Measurements from ENCODE around the gene SLC8A1.

The SLC8A1 gene

DNA sequence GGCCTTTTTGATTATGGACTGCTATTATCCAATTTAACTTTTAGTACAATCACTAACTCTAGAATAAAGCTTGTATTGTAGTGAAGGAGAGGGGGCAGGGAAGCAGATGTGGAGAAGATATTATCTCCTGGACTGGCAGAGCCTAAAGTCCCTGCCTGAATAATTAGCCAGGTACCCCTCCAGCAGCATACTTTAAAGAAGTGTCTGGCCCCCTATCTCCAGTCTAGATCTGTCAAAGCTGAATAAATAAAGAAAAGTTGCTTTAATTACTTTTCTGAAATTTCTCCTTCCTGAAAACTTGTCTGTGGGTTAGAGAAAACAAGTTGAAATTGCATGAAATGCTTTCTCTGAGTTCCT lies 258.2 kb downstream of the SLC8A1 start:
- no peak for DNase-seq (ENCODE audit: low read depth)

DNA sequence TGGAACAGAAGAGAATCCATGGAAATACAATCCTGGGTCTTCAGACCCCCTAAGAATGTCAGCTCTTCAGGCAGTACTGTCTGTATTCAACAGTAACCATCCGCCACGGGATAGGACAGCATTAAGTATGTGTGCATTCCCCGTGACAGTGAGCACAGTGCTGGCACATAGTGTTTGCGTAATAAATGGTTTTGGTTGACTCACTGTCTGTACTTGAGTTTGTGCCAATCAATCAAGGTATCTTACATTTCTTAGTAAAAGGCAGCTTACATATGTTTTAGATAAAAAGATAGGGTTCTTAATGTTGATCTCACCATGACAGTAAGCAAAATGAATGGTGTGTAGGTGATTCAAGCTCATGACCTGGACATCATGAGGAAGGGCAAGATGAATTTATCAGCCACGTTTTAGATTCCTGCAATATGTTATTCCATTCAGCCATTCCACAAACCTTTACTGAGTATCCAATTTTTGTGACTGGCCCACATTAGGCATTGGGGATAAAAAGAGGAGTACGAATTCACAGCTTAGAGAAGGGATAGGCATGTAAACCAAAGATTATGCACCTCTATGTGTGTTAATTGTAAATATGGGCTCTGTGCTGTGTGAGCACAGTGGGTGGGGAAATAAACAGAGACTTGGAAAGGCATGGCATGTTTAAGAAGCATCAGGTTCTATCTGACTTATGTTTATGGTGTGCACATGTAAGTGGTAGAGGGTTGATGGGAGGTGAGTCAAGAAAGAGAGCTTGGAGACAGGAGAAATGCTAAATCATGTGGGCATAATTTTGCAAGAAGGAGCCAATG lies 258.8 kb downstream of the SLC8A1 start:
- DNase-seq (ENCODE audit: low read depth), result no peak

DNA sequence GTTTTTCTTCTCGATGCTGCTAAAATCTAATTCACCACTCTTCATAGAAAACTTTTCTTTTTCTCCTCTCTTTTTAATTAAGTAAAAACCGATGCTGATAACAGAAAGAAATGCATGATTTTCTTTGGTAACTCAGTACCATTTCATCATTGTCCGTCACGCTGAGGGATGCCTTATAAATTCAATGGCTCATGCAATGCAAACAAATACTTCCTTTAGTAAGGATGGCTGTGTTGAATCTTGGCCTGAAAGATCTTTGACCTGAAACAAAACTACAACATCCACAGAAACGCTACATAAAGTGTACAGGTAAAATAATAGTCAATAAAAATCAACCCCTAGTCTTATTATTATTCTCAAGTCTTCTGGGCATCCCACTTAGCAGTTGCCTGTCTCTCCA lies 261.4 kb downstream of the SLC8A1 start:
- DNase-seq (ENCODE audit: low read depth), result no peak

DNA sequence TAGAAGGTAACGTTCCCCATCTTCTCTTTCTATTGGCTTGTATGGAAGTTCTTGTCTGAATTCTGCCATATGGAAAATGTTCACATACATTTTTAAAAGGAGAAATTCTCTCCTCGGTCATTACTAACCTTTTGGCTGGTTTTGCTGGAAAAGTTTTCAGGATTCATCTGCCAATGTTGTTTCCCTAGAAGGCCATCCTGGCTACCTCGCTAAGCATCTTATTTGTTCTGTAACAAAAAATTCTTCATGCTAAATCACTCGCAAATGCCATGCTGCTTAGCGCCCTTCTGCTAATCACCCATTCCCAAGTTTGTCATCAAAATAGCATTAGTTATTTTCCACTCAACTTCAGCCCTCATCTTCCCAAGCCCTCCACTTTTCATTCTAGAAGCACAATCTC lies 262.0 kb downstream of the SLC8A1 start:
- DNase-seq (ENCODE audit: low read depth), result no peak

DNA sequence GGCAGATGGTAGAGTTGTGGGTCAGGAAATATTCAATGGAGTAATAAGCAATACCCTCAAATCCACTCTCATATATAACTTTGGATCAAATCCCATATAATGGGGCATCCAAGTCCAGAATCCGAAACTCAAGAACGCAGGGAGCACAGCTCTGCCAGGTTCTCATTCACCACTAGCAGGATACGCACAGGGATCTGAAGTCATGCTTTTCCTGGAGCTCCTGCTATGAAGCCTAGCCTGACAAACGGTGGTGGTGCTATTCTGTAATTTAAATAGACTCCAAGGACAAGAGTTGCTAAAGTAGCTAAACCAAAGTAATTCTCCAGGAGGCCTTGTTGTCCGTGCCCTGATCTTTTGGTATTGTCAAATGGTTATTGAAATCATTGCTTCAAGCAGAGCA lies 264.8 kb downstream of the SLC8A1 start:
- no peak for DNase-seq (ENCODE audit: low read depth)

DNA sequence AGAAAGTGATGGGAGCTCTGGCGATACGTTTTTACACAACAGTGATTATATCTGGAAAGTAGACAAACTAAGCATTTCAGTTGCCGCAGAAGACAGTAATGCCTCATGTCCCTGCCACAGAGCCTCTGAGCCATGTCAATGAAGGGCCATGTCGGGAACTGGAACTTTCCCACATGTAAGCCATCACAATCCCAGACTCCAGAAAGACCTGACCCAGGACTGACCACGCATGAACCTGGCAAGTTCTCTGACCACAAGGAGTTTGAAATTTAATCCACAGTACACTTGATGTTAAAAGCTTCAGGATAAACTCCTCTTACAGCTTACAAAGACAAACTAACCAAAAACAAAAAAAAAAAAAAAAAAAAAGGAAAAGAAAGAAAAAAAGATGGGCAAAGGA lies 267.3 kb downstream of the SLC8A1 start:
- DNase-seq (ENCODE audit: low read depth), result no peak

DNA sequence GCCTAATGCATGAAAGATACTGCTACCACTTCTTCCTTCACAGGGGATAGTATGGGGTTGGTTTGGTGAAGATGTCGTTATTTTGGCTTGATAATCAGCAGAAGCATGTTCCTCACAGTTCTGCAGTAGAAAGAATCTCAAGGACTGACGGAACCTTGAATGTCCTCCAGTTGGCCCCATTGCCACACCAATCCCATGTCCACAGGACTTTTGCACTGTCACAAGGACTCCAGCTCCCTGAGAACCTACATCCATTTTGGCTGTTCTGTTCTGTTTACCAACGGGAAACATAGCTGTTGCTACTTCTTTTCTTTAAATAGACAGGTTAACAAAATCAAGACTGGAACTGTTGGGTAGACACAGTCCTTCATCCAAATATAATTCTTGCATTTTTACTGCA lies 270.0 kb downstream of the SLC8A1 start:
- DNase-seq (ENCODE audit: low read depth), result no peak

DNA sequence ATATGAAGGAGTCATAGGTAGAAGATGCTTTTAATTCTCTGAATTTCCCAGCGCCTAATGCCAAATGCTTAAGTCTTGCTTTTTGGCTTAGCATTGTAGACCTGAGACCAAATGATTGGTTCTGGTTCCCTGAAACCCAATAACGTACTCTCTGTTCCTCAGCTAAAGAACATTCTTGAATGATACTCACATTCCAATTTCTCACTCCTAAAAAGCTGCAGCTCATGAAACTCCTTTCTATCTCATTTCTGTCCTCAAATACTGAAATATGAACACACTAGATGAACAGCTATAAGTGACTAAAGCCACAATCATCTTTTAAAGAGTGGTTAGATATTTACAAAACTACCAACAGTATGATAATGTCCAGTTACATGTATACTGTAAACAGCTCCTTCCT lies 272.1 kb downstream of the SLC8A1 start:
- DNase-seq (ENCODE audit: low read depth), result no peak

DNA sequence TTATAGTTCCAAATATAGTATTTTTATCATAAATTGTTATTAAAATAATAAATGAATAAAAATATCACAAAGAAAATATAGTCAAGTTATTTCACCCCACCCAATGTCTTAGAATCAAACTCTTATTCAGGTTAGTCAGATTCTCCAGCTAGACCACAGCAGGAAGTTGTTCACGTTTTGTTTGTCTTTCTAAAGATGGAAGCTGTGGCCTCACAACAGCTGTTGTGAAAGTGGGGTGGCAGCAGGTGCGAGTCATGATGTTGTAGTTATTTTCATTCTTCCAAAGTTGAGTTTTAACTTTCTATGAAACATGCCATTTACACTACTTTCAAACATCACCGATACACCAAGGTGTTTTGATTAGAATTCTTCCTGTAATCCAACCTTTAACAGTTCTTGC lies 272.9 kb downstream of the SLC8A1 start:
- no peak for DNase-seq (ENCODE audit: low read depth)

DNA sequence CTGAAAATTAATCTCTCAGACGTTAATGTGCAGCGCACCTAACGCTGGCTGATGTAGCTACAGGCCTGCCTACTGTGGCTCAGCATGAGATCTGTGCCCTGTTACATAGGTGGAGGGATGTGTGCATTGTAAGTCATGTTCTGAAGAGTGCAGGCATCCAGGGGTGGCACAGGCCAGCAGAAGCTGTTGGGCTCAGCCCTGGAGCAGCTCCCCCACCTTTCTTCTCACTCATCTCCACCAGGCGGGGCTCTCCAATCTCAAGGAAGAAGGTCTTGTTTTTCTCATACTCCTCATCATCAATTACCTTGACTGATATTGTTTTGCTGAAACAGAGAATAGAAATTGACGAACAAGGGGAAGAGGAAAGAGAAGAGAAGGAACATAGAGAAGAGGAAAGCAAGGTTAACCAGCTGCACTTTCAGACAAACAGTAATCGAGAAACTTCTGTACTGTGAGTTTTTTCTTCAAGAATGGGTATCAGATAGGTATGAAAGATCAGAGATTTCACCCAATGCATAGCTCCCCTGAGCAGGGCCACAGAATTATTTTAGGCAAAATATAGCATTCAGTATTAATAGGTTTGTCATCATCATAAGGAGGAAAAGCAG lies 273.6 kb downstream of the SLC8A1 start:
- no peak for DNase-seq (ENCODE audit: low read depth)

DNA sequence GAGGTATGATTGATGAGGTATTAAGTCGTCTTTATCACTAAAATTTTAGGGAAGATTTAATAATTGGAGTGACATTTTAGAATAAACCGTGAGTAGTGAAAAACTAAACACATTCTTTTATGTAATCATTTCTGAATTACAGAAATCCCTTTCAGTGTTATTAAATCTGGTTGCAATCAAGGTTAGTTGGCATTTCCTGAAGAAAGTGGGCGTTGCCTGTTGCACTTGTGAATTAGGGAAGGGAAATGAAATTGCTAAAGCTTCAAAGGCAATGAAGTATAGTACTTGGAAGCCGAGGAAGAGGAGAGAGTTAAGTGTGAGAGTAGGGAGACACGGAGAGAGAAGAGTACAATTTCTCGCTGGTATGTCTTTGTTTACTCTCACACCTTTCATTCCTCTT lies 274.5 kb downstream of the SLC8A1 start:
- DNase-seq (ENCODE audit: low read depth), result no peak

DNA sequence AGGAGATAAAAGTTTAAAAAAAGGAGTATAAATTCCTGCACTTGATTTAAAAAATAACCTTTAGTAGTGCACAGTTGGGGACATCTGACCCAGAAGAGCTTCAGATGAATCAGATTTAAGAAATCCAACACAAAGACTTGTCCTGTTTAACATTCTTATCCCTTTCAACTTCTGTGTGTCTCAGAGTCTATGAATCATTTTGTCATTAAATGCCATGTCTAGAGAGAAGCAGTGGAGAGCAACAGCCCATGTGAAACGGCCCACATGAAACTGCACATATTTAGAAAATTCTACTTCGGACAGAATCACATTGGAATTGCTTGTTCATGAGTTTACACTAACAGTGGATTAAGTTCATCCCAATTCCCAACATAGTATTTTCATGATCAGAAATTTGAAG lies 278.6 kb downstream of the SLC8A1 start:
- no peak for DNase-seq (ENCODE audit: low read depth)

DNA sequence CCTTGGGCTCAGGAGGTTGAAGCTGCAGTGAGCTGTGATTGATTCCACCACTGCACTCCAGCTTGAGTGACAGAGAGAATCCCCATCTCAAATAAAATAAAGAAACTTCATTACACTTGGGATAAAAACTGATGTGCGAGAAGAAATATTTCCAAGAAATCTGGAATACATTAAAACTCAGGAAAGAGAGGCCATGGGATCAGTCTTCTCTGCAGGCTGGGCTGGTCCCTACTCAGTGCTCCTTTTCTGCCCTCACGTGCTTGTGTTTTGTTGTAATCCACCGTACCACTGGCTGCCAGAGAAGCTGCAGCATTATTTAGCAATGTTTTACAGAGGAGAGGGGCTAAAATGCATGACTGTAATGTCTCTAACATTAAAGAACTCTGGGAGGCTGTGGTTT lies 282.0 kb downstream of the SLC8A1 start:
- DNase-seq (ENCODE audit: low read depth), result no peak

DNA sequence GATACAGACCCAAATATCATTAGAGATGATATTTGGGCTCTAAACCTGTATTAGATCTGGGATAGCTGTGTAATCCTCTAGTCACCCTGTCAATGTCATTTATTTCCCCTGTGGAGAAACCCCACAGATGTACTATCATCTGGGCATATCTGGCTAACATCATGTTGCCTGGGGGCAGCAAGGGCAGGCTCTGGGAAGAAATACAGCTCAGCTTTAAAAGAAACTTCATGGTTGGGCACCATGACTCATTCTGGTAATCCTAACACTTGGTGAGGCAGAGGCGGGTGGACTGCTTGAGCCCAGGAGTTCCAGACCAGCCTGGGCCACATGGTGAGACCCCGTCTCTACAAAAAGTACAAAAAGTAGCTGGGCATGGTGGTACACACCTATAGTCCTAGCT lies 282.5 kb downstream of the SLC8A1 start:
- DNase-seq (ENCODE audit: low read depth), result no peak

DNA sequence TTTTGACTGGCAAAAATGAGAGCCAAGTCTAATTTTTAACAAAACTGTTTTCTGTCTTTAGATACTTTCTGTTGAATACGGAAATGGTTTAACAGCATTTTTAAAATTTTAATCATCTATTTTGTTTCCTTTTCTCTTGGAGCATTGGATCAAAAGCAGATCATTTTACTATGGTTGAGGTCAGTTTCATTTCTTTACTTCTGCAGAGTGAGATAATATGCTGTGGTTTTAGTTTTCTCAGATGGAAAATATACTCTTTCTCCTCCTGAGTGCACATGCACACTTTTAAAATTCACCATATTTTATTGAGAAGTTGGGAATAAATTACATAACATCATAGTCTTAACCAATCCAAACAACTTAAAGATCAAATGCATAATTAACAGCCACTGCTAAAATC lies 283.3 kb downstream of the SLC8A1 start:
- no peak for DNase-seq (ENCODE audit: low read depth)

DNA sequence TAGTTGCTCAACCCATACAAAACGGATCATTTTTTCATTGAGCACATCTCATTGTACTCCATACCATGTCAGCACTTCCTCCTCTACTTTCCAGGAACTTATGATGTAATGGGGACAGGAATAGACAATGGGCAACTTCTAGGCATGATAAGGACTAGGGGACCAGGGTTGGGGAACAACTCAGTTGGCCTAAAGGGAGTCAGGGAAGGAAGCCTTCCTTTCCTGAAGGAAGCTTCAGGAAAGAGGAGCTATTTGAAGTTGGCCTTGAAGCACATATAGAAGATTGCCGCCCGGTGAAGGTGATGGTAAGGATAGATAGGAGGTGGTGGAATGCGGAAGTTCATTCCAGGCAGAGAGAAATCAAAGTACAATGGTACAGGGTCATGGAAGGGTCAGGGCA lies 283.9 kb downstream of the SLC8A1 start:
- DNase-seq (ENCODE audit: low read depth), result no peak

DNA sequence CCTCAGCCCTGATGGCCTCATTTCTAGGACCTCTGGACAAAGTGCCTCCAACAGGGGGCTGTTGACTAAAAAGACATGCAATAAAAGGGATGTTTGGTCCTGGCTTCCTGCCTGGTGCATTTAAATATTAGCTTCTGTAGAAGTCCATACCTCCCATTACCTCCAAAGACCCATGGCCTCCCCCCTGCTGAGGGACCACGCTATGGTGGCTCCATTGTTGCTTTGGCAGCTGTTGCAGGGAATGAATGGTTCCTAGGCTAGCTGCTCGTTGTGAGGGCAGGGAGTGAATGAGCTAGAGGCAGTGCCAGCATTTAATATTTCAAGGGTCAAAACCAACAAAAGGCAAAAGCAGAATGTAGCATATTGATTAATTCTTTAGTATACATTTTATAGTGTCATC lies 285.9 kb downstream of the SLC8A1 start:
- no peak for DNase-seq (ENCODE audit: low read depth)

DNA sequence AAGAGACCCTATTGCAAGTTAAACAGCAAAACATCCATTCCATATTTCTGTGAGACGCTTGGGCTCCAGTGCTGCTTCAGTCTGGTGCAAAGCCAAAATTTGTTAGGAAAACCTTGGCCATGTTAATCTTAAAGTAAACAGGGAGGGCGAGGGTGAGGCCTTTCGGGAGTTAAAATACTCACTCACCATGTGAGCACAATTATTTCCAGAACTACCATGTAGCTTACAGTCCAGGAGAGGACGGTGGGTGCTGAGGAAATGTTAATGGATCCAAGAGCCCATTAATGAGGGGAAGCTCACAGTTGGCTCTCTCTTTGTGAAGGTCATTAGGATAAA lies 286.4 kb downstream of the SLC8A1 start:
- DNase-seq (ENCODE audit: low read depth), result no peak

DNA sequence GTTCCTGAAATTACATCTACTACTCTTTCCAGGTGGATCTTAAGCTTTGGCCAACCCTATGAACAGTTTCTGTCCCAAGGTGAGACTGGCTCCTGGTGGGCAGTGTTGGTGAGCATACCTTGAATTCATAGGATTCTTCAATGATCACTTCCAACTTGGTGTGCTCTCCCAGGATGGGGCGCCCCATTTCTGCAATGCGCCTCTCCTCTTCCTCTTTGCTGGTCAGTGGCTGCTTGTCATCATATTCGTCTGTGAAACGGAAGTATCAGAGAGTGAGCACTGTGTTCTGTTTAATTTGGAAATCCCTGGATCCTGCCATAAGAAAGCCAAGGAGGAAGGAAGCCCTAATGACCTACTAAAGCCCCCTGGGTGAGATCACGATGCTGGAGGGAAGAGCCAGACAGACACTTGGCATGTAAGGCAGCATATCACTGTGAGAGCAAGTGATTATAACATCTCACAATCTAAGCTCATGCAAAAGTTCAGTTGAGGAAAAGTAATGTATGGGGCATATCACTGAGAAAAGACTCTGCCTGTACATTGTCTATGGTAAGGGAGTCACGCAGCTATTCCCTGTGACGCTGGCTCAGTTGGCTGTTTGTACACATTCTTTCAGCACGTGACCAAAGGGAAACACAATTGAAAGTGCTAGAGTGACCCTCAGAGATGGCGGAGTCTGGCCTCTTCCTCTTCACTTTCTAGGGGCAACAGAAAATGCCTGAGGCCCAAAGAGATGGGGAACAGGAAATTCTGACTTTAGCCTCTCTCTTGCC lies 287.0 kb downstream of the SLC8A1 start:
- no peak for DNase-seq (ENCODE audit: low read depth)

DNA sequence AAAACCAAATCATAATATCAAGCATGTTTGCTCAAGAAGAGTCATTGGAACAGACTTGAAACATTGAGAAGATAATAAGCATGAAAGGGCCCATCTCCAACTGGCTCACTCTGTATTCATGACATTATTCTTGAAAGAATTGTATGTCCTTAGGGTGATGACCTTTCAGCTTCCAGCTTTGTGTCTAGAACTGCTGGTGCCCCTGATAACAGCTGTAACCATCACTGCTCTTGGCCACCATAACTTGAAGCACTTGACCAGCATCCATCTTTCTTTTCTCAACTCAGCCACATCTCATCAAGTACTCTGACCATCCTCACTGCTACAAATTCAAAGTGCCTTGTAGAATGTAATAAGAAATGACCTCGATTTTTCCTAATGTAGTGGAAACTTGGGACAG lies 289.9 kb downstream of the SLC8A1 start:
- no peak for DNase-seq (ENCODE audit: low read depth)

DNA sequence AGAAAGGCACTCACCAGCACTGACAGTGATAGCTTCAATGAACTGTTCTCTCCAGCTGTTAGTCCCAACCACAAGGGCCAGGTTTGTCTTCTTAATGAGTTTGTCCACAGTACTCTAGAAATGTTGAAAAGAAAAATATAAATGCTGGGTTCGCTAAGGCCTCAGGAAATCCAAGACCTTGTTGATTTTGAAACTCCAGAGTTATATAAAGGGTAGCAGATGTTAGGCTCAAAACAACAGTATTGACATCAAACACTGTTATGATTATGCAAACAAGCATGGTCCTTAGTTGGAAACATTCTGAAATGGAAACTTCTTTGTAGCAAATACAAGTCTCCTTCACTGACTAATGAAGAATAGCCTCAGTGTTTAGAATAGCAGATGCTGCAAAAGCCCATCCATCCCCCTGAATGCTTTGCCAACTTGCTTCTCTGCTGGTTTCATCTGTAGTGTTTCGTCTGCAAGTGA lies 291.1 kb downstream of the SLC8A1 start:
- no peak for DNase-seq (ENCODE audit: low read depth)

DNA sequence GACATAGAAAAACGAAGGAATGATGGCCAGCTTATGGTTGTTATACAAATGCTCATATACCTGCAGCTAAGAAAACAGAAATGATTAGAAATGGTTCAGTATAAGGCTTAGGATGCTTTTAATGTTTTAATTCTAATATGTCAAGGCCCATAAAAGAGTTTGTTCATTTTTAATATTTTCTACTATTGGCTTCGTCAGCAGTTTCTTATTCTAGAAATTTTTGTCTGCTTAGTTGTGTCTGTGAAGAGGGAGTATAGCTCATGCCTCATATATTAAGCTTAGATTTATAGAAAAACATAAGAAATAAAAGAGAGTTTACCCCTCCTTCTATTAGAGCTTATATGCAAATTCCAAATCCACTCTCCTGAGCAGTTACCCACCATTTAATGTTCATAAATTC lies 292.6 kb downstream of the SLC8A1 start:
- no peak for DNase-seq (ENCODE audit: low read depth)

DNA sequence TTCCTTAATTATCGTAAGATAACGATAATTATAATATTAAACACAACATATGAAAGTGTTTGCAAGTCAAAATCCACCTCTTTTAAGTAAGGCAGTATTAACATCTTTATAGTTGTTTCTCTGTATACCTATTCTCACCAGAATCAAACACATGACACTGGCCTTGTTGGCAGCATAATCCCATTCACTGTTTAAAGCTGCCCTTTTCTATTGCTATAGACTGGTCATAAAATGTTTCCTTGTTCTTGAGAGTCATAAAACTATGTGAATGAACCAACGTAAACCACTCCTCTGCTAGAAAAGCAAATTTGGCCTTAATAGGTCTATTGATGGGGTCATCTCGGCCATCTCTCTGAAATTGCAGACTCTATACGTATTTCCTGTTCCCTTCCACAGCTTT lies 293.1 kb downstream of the SLC8A1 start:
- DNase-seq (ENCODE audit: low read depth), result no peak
